HG03469 (cell line): Measurements from ENCODE around the gene TP53INP2.
"Not testable (repeated sequence)": the region's sequence is repeated elsewhere in the genome, so short reads cannot be mapped to it uniquely, and the experiment has no call there.

ENCODE experiments used
- ATAC-seq: cut with Tn5 transposase; IDR thresholded peaks from one replicate; pipeline ENCODE4 v1.9.1; 2021; ENCODE audit warnings: mild to moderate bottlenecking, moderate library complexity, moderate number of reproducible peaks; ENCODE audit not compliant: unreplicated experiment

The TP53INP2 gene

DNA sequence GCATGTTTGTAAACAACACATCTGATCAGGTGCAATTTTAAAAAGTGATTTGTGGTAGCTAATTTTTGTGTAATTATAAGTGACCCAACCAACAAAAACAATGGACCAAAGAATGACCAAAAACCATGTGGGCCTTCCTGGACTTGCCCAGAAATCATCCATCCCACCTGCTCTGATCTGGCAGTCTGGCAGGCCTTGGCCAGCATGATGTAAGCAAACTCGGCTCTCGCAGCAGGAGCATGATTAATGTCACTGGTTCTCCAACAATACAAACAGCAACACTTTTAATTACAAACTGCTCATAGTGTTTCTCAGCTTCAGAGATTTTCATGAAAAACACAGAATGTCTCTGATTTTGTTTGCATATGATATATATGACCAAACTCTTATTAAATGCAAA lies 16.1 kb downstream of the TP53INP2 start:
- ATAC-seq = no peak

GRCh38 chr20:34722560-34722959 lies 18.4 kb downstream of the TP53INP2 start:
- ATAC-seq = not testable (repeated sequence)

GRCh38 chr20:34724172-34724571 lies 20.0 kb downstream of the TP53INP2 start:
- no peak for ATAC-seq

DNA sequence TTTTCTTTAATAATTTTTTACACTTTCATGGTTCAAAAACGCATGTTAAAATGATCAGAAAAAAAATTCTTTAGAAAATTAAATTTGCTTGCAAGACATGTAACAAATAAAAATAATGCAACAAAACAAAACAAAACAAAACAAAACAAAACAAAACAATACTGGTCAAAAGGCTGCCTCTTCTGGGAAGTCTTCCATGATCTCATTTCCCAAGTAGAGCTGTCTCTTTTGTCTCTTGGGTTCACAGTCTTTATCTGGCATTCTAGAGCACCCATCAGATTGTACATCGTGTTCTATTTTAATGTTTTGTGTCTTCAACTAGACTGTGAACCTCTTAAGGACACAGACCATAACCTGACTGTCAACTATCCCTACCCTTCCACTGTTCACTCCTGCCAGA lies 25.3 kb downstream of the TP53INP2 start:
- ATAC-seq = no peak

DNA sequence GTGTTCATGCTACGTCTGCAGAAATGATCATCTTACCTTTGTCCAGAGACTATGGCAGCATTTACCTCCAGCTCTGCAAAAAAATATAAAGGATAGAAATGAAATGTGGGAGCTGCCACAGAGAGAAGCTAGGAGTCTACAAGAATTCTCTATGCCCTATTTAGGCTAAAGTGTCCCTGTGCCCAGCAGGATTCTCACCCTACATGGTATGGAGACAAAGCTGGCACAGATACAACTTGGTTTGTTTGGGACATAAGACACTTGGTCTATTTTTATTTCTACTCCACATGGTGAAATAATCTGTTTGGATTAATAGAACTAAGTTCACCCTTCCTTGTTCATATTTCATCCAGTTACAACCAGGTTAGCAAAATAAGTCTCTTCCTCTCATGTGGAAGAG lies 28.4 kb downstream of the TP53INP2 start:
- no peak for ATAC-seq

- no peak for ATAC-seq
Observed at GRCh38 chr20:34736106-34736735, 32.1 kb downstream of the TP53INP2 start.

GRCh38 chr20:34743039-34743438 lies 38.9 kb downstream of the TP53INP2 start:
- no peak for ATAC-seq

GRCh38 chr20:34744340-34744739 lies 40.2 kb downstream of the TP53INP2 start:
- ATAC-seq = no peak

DNA sequence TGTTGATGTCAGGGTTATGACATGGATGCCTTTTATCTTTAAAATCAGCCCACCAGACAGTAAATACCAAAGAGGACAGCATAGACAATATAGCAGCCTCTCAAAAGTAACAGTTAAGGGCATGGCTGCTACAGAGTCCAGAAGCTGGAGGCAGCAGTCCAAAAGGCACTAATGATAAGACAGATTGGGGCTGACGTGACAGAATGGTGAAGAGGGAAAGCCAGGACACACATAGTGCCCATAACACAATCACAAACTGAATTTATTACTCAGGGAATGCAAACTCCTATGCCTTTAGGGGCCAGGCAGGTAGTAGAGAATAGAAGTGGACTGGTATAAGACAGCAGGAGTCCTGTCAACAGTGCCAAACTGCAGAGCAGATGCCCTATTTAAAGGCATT lies 40.7 kb downstream of the TP53INP2 start:
- ATAC-seq = no peak

- ATAC-seq = no peak
Observed at GRCh38 chr20:34746674-34747073, 42.5 kb downstream of the TP53INP2 start.

DNA sequence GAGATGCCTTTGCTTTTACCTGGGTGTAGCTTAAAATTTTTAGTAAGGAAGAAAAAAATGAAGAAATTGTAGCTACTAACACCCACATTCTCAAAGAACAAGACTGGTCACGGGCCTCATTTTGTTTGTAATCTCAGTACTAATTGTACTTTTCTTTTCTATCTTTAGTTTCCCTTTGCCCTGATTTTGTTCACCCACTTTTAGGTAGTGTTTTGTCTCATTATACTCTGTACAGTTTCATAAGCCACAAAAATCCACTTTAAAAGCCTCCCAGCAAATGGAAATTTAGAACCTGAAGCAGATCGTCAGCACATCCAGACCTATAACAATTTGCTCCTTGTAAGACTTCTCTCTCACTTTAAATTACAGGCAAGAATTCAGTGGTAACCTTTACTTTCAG lies 43.3 kb downstream of the TP53INP2 start:
- no peak for ATAC-seq

DNA sequence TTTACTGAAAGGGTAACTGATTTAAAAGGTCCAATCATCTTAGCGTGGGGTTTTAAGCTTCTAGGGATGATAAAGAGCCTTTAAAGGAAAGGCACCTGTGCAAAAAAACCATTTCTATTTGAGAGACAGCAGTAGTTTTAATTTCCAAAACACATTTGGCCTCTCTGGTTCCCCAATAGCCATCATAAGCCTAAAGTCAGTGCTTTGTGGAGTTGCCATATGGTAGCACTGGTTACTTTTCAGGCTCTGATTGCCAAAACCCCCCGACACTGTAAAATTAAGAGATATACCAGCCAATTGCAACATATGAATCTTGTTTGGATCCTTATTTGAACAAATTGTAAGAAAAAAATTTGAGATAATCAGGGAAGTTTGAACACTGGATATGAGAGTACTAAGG lies 44.6 kb downstream of the TP53INP2 start:
- ATAC-seq = no peak

DNA sequence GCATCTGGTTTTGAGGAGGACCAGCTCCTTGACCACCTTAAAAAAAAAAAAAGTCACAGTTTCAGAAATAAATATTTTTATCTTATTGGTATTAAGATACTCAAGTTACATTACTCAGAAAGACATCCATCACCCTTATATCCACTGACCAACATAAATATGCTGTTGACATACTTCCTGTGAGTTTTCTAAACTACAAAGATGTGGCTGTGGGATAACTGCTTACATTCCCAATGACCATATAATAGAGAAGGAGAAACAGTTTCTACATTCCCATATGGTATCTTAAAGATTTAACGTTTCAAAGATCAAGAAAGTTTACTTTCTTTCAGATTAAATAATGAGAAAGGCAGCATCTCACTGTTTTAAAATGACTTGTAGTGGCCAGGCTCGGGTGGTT lies 46.3 kb downstream of the TP53INP2 start:
- no peak for ATAC-seq

DNA sequence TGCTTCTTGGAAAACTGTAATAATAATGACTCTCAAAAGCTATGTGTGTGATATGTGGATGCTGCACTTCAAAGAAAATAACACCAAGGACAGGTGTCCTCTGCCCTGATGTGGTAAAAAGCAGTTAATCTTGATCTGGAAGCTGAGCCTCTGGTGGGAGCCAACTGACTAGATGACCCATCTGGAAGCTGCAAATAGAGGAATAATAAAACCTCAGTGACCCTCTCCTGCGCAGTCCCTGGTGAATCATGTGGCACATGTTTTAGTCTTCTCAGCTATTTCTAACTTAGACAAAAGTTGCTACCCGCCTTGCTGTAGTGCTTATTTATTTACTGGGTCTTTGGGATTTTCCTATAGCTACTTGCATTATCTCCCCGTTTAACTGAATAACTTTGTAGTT lies 47.3 kb downstream of the TP53INP2 start:
- no peak for ATAC-seq

- no peak for ATAC-seq
Observed at GRCh38 chr20:34753706-34754461, 49.7 kb downstream of the TP53INP2 start.

DNA sequence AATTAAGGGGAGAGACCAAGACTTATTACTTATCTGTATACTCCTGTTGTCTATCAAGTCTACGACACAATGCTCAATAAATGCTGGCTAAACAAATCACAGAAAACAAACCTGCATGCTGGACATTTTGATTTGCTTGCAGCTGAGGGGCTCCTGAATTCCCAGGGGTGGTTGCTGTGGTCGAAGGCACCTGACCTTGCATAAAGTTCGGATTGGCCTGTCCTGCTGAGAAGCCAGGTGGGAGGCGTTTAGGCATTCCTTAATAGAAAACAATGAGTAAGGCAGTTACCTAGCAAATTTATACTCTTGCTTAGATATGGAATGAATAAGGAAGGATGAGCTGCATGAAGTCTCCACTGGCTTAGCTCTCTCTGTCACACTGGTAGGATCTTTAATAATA lies 50.5 kb downstream of the TP53INP2 start:
- ATAC-seq = no peak

DNA sequence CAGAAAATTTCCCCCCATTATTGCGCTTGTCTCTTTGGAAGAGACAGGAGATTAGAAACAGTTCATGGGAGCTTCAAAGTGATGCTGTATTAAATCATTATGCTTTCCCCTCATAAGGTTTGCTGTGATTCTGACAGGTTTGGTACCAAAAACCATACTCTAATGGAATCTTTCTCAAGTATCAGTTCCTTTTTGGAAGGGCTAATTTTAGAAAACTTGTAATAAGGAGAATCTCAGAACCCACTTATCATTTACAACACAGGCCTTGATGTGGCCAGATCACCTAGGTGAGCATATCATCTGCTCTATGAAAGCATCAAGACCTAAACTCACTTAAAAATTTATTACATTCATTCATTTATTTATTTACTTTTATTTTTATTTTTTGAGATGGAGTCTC lies 51.2 kb downstream of the TP53INP2 start:
- no peak for ATAC-seq

GRCh38 chr20:34762031-34762555 lies 57.9 kb downstream of the TP53INP2 start:
- no peak for ATAC-seq
